BE2C (cell line): Measurements from ENCODE around the gene PROM1. TPM values are rescaled to one million over a fixed set of nuclear protein-coding genes. Genes with fewer than 3 reads are reported as not detected.

Experiments used
- DNase-seq: peaks from one replicate; pipeline ENCODE4 v3.0.0-alpha.2; 2020
- H3K27me3 ChIP-seq: fragments of 250-450 bp; sonication (Bioruptor Pico); 2 replicates; pipeline ENCODE4 v1.5.1; 2020; ENCODE audit warnings: mild to moderate bottlenecking
- H3K36me3 ChIP-seq: fragments of 250-450 bp; sonication (Bioruptor Pico); 2 replicates; pipeline ENCODE4 v1.5.1; 2020; ENCODE audit warnings: mild to moderate bottlenecking
- H3K4me1 ChIP-seq: fragments of 250-450 bp; sonication (Bioruptor Pico); 2 replicates; pipeline ENCODE4 v1.5.1; 2020
- H3K4me3 ChIP-seq: 2 replicates; pipeline ENCODE4 v1.5.1; 2011; ENCODE audit warnings: low read depth, low read length
- H3K9me3 ChIP-seq: fragments of 250-450 bp; sonication (Bioruptor Pico); 2 replicates; pipeline ENCODE4 v1.5.1; 2020
- CTCF ChIP-seq: IDR thresholded peaks from 2 replicates; pipeline ENCODE4 v1.5.1; 2012; ENCODE audit warnings: mild to moderate bottlenecking, low read depth, low read length
- polyA plus RNA-seq: library from polyadenylated mRNA; unstranded; fragments of >200 nt; gene quantifications from one replicate; pipeline ENCODE4 v1.2.1, GENCODE V29; 2012; ENCODE audit warnings: low read depth, missing spikeins; ENCODE audit not compliant: insufficient read length, insufficient read depth

Gene PROM1
- 0.79 TPM for polyA plus RNA-seq

- no peaks in the 10 kb centered on the region for H3K36me3 ChIP-seq
- H3K9me3 ChIP-seq, result no peaks in the 10 kb centered on the region; the same call in 1 of the 2 replicates
- TF ChIP-seq CTCF, result no peak
- peak; percentile 29 for DNase-seq
- H3K27me3 ChIP-seq, result peaks cover 60% of the 10 kb centered on the region
- H3K4me1 ChIP-seq, result no peaks in the 10 kb centered on the region
- peak within 1 kb of the TSS; percentile 32 for H3K4me3 ChIP-seq
These were observed at the start of gene PROM1 for GRCh38 chr4:16083241-16084191. PROM1 (minus strand) TSS chr4:16084023; CDS start chr4:16075906, 8,117 bp downstream.

DNA sequence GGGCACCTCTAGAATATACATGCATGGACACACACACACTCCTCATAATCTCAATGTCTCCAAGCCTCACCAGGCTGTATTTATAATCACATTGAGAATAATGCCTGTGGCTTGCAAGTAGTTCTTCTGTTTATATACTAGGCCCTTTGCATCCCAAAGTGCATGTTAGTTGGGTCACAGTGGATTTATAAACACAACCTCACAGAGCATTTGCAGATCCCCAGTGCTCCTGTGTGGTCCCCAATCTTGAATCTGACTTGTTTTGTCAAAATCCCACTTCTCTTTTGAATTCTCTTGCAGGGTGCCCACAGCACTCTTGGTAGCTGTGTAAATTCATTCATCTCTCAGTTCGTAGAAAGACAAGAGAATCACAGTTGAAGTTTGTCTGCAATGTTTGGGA is 49.6 kb upstream of the PROM1 start:
- no peak for DNase-seq
- TF ChIP-seq CTCF, result no peak
- H3K36me3 ChIP-seq, result no peaks in the 10 kb centered on the region
- H3K4me3 ChIP-seq, result no peak overlapping the region
- no peaks in the 10 kb centered on the region; the same call in 1 of the 2 replicates for H3K27me3 ChIP-seq
- no peaks in the 10 kb centered on the region; the same call in 1 of the 2 replicates for H3K9me3 ChIP-seq
- peaks cover 9% of the 10 kb centered on the region for H3K4me1 ChIP-seq

GRCh38 chr4:16131293-16131692 is 47.5 kb upstream of the PROM1 start:
- peaks cover 9% of the 10 kb centered on the region for H3K4me1 ChIP-seq
- no peak for TF ChIP-seq CTCF
- H3K9me3 ChIP-seq, result no peaks in the 10 kb centered on the region; the same call in 1 of the 2 replicates
- no peaks in the 10 kb centered on the region for H3K36me3 ChIP-seq
- H3K27me3 ChIP-seq, result no peaks in the 10 kb centered on the region
- no peak overlapping the region for H3K4me3 ChIP-seq
- no peak for DNase-seq

DNA sequence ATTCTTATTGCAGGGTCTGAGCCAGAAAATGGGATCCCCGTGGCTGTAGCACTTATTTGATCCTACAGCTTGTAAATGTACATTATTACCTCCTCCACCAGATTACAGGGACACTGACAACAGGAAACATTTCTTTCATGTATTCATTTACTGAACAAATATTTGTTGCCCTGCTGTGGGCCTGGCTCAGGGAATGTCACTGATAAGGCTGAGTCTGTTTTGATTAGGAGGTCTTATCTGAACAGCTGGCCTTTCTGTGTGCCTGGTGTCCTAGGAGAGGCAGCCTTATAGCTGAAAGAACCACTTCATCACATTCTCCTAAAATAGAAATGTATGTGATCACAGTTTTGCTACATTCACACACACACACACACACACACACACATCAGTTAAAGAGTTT is 45.5 kb upstream of the PROM1 start:
- no peaks in the 10 kb centered on the region for H3K9me3 ChIP-seq
- no peaks in the 10 kb centered on the region for H3K27me3 ChIP-seq
- H3K36me3 ChIP-seq, result no peaks in the 10 kb centered on the region
- no peak overlapping the region for H3K4me3 ChIP-seq
- TF ChIP-seq CTCF, result no peak
- peak; percentile 80 for DNase-seq
- peaks cover 9% of the 10 kb centered on the region for H3K4me1 ChIP-seq

- no peaks in the 10 kb centered on the region for H3K9me3 ChIP-seq
- TF ChIP-seq CTCF, result no peak
- H3K4me1 ChIP-seq, result peaks cover 6% of the 10 kb centered on the region
- H3K27me3 ChIP-seq, result no peaks in the 10 kb centered on the region
- no peak for DNase-seq
- no peak overlapping the region for H3K4me3 ChIP-seq
- no peaks in the 10 kb centered on the region for H3K36me3 ChIP-seq
These were observed 42.9 kb upstream of the PROM1 start for GRCh38 chr4:16126714-16127113.
